GM23338 (cell line): Measurements from ENCODE around the gene PHRF1. TPM values are rescaled to one million over a fixed set of nuclear protein-coding genes. Genes with fewer than 3 reads are reported as not detected.

Source experiments
- ATAC-seq: fragments of 200-7000 bp; cut with Tn5 transposase; 3 replicates; pipeline ENCODE4 v1.9.1; 2020
- DNase-seq: peaks from one replicate; pipeline ENCODE4 v3.0.0-alpha.2; 2015; ENCODE audit warnings: low spot score
- H2AFZ ChIP-seq: fragments of 200-600 bp; sonication (generic); 2 replicates; pipeline ENCODE4 v1.8.0; 2016; ENCODE audit warnings: antibody characterized with exemption, mild to moderate bottlenecking, moderate library complexity
- H3F3A ChIP-seq: fragments of 200-600 bp; sonication (generic); replicated peaks from 2 replicates; pipeline ENCODE4 v1.8.0; 2017; ENCODE audit warnings: antibody characterized with exemption, mixed run types, low read depth
- H3K27ac ChIP-seq: fragments of 200-600 bp; sonication (generic); 2 replicates; pipeline ENCODE4 v1.6.1; 2016; ENCODE audit warnings: low read depth
- H3K27me3 ChIP-seq: fragments of 200-600 bp; sonication (generic); 2 replicates; pipeline ENCODE4 v1.8.0; 2016; ENCODE audit warnings: mild to moderate bottlenecking, mixed run types, moderate library complexity; ENCODE audit not compliant: insufficient read depth
- H3K36me3 ChIP-seq: fragments of 200-600 bp; sonication (generic); 2 replicates; pipeline ENCODE4 v1.8.0; 2016; ENCODE audit warnings: mild to moderate bottlenecking; ENCODE audit not compliant: insufficient read depth
- H3K4me1 ChIP-seq: fragments of 200-600 bp; sonication (generic); 2 replicates; pipeline ENCODE4 v1.8.0; 2016; ENCODE audit warnings: mild to moderate bottlenecking, moderate library complexity; ENCODE audit not compliant: insufficient read depth
- H3K4me2 ChIP-seq: fragments of 200-600 bp; sonication (generic); 2 replicates; pipeline ENCODE4 v1.7.1; 2017; ENCODE audit warnings: mixed run types
- H3K4me3 ChIP-seq: fragments of 200-600 bp; sonication (generic); 2 replicates; pipeline ENCODE4 v1.6.1; 2016; ENCODE audit warnings: mixed run types
- H3K79me2 ChIP-seq: fragments of 200-600 bp; sonication (generic); replicated peaks from 2 replicates; pipeline ENCODE4 v1.8.0; 2017; ENCODE audit warnings: mild to moderate bottlenecking; ENCODE audit not compliant: insufficient read depth
- H3K9me2 ChIP-seq: fragments of 200-600 bp; sonication (generic); 2 replicates; pipeline ENCODE4 v1.8.0; 2017; ENCODE audit not compliant: insufficient read depth
- H4K20me1 ChIP-seq: fragments of 200-600 bp; sonication (generic); replicated peaks from 2 replicates; pipeline ENCODE4 v1.8.0; 2017; ENCODE audit warnings: mild to moderate bottlenecking; ENCODE audit not compliant: insufficient read depth
- H3K27ac Mint-ChIP-seq: 2 replicates; pipeline ENCODE4 v1.8.0; 2020; ENCODE audit warnings: inconsistent platforms, mild to moderate bottlenecking, moderate library complexity, mixed read lengths
- H3K27me3 Mint-ChIP-seq: 3 replicates; pipeline ENCODE4 v1.8.0; 2022; ENCODE audit warnings: low read depth, mild to moderate bottlenecking, moderate library complexity, mixed read lengths, inconsistent platforms; ENCODE audit not compliant: insufficient read depth, poor library complexity
- H3K36me3 Mint-ChIP-seq: 3 replicates; pipeline ENCODE4 v1.8.0; 2021; ENCODE audit warnings: low read depth, mild to moderate bottlenecking, inconsistent platforms, moderate library complexity, mixed read lengths
- H3K4me1 Mint-ChIP-seq: 3 replicates; pipeline ENCODE4 v1.8.0; 2020; ENCODE audit warnings: mild to moderate bottlenecking, inconsistent platforms, mixed read lengths
- H3K4me3 Mint-ChIP-seq: 3 replicates; pipeline ENCODE4 v1.8.0; 2021; ENCODE audit warnings: moderate library complexity, mild to moderate bottlenecking, inconsistent platforms, mixed read lengths
- H3K9me3 Mint-ChIP-seq: 3 replicates; pipeline ENCODE4 v1.8.0; 2020; ENCODE audit warnings: moderate library complexity, mild to moderate bottlenecking, inconsistent platforms, mixed read lengths
- CREB1 ChIP-seq: fragments of 250-450 bp; sonication (Bioruptor Pico); IDR thresholded peaks from 2 replicates; pipeline ENCODE4 v1.5.0; 2020; ENCODE audit warnings: low read depth, mild to moderate bottlenecking, moderate library complexity
- EZH2 ChIP-seq: fragments of 200-600 bp; sonication (generic); IDR thresholded peaks from one replicate; pipeline ENCODE4 v1.8.0; 2017; ENCODE audit warnings: antibody characterized with exemption, mild to moderate bottlenecking, low read depth; ENCODE audit not compliant: unreplicated experiment
- EZH2phosphoT487 ChIP-seq: fragments of 200-600 bp; sonication (generic); IDR thresholded peaks from one replicate; pipeline ENCODE4 v1.8.1; 2018; ENCODE audit warnings: antibody characterized with exemption; ENCODE audit not compliant: unreplicated experiment
- JUNB ChIP-seq: IDR thresholded peaks from one replicate; pipeline ENCODE4 v1.6.1; 2016; ENCODE audit warnings: antibody characterized with exemption; ENCODE audit not compliant: unreplicated experiment
- NANOG ChIP-seq: IDR thresholded peaks from 2 replicates; pipeline ENCODE4 v1.6.1; 2016; ENCODE audit warnings: antibody characterized with exemption, borderline replicate concordance
- POLR2AphosphoS5 ChIP-seq: IDR thresholded peaks from 2 replicates; pipeline ENCODE4 v1.6.1; 2016; ENCODE audit warnings: antibody characterized with exemption, low read depth
- STAT1 ChIP-seq: IDR thresholded peaks from one replicate; pipeline ENCODE4 v1.6.1; 2016; ENCODE audit warnings: antibody characterized with exemption; ENCODE audit not compliant: unreplicated experiment
- ZNF114 ChIP-seq: fragments of 250-450 bp; sonication (Bioruptor Pico); IDR thresholded peaks from 2 replicates; pipeline ENCODE4 v1.5.0; 2020; ENCODE audit warnings: mild to moderate bottlenecking, moderate library complexity
- polyA plus RNA-seq: library from polyadenylated mRNA; unstranded; fragments of >200 nt; fragmentation: Nextera tagmentation; extraction: Ambion mirVana; gene quantifications from 2 replicates; pipeline ENCODE4 v1.2.1, GENCODE V29; 2016
- total RNA-seq: library from RNA; depleted of rRNA; stranded (reverse); fragments of >200 nt; shearing (Covaris generic); gene quantifications from 2 replicates; pipeline ENCODE4 v1.2.3, GENCODE V29; 2014
- TF ChIP-seq, protein P1 (sequence below), 2 experiments: fragments of 200-600 bp in 1 of 2; sonication (generic) in 1 of 2; conservative IDR thresholded peaks; 2 replicates each; pipeline versions ENCODE4 v1.5.1 to v1.6.1; 2016 to 2017; ENCODE audit warnings: antibody characterized with exemption in 2 of 2, low read depth in 2 of 2, mild to moderate bottlenecking in 2 of 2, moderate library complexity in 1 of 2
- TF ChIP-seq, protein P2 (sequence below): IDR thresholded peaks from one replicate; pipeline ENCODE4 v1.6.1; 2018; ENCODE audit warnings: antibody characterized with exemption; ENCODE audit not compliant: unreplicated experiment
- TF ChIP-seq, protein P3 (sequence below): IDR thresholded peaks from 2 replicates; pipeline ENCODE4 v1.6.1; 2016; ENCODE audit warnings: antibody characterized with exemption

Gene PHRF1
- total and polyA plus RNA-seq, 2 experiments from 2014 or later: 11.0 to 45.9 TPM

DNA sequence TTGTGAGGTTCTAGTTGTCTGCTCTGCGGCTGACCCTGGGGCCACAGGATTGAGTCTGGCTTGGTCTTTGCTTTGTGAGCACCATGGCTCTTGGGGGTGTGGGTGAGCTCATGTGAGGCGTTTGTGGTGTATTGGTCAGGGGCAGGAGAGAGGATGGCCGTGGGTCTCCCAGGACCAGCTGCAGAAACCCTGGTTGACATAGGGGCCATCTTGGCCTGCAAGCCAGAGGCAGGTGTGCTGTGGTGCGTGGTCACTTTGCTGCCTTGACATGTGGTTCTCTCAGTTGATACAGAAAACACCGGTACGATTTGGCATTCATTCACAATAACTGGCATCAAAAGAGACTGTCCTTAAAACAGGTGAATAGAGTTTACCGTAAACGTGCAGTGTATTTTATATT is 11.3 kb downstream of the PHRF1 start:
- Histone ChIP-seq H3K27me3 (no peaks in the 10 kb centered on the region), H3K4me3 (no peak overlapping the region), H3K79me2 (peaks cover 27% of the 10 kb centered on the region), H3F3A (peaks cover 13% of the 10 kb centered on the region), H2AFZ (no peak overlapping the region), H3K4me1 (no peaks in the 10 kb centered on the region), H3K4me2 (no peak overlapping the region), H3K27ac (no peak overlapping the region), H4K20me1 (peaks cover 13% of the 10 kb centered on the region), H3K36me3 (peaks cover 20% of the 10 kb centered on the region; the same call in 1 of the 2 replicates), H3K9me2 (no peaks in the 10 kb centered on the region)
- H3K27ac Mint-ChIP-seq: no peak overlapping the region
- peaks cover 15% of the 10 kb centered on the region for H3K27me3 Mint-ChIP-seq
- no peaks in the 10 kb centered on the region; the same call in 2 of the 3 replicates for H3K4me1 Mint-ChIP-seq
- no peak overlapping the region for H3K4me3 Mint-ChIP-seq
- H3K9me3 Mint-ChIP-seq: no peaks in the 10 kb centered on the region; the same call in 2 of the 3 replicates
- ATAC-seq (no peak), DNase-seq (no peak)
- TF ChIP-seq ZNF114 (CRISPR knock-in tag) (no peak), EZH2phosphoT487 (no peak), EZH2 (no peak), POLR2AphosphoS5 (no peak)
- TF ChIP-seq, protein P1, sequence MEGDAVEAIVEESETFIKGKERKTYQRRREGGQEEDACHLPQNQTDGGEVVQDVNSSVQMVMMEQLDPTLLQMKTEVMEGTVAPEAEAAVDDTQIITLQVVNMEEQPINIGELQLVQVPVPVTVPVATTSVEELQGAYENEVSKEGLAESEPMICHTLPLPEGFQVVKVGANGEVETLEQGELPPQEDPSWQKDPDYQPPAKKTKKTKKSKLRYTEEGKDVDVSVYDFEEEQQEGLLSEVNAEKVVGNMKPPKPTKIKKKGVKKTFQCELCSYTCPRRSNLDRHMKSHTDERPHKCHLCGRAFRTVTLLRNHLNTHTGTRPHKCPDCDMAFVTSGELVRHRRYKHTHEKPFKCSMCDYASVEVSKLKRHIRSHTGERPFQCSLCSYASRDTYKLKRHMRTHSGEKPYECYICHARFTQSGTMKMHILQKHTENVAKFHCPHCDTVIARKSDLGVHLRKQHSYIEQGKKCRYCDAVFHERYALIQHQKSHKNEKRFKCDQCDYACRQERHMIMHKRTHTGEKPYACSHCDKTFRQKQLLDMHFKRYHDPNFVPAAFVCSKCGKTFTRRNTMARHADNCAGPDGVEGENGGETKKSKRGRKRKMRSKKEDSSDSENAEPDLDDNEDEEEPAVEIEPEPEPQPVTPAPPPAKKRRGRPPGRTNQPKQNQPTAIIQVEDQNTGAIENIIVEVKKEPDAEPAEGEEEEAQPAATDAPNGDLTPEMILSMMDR (conservative IDR thresholded peaks at IDR 0.05; ENCODE audit: low read depth in 2 of 2): no peak
- TF ChIP-seq, protein P2, sequence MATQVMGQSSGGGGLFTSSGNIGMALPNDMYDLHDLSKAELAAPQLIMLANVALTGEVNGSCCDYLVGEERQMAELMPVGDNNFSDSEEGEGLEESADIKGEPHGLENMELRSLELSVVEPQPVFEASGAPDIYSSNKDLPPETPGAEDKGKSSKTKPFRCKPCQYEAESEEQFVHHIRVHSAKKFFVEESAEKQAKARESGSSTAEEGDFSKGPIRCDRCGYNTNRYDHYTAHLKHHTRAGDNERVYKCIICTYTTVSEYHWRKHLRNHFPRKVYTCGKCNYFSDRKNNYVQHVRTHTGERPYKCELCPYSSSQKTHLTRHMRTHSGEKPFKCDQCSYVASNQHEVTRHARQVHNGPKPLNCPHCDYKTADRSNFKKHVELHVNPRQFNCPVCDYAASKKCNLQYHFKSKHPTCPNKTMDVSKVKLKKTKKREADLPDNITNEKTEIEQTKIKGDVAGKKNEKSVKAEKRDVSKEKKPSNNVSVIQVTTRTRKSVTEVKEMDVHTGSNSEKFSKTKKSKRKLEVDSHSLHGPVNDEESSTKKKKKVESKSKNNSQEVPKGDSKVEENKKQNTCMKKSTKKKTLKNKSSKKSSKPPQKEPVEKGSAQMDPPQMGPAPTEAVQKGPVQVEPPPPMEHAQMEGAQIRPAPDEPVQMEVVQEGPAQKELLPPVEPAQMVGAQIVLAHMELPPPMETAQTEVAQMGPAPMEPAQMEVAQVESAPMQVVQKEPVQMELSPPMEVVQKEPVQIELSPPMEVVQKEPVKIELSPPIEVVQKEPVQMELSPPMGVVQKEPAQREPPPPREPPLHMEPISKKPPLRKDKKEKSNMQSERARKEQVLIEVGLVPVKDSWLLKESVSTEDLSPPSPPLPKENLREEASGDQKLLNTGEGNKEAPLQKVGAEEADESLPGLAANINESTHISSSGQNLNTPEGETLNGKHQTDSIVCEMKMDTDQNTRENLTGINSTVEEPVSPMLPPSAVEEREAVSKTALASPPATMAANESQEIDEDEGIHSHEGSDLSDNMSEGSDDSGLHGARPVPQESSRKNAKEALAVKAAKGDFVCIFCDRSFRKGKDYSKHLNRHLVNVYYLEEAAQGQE: no peak
- H3K36me3 Mint-ChIP-seq: peaks cover 59% of the 10 kb centered on the region

DNA sequence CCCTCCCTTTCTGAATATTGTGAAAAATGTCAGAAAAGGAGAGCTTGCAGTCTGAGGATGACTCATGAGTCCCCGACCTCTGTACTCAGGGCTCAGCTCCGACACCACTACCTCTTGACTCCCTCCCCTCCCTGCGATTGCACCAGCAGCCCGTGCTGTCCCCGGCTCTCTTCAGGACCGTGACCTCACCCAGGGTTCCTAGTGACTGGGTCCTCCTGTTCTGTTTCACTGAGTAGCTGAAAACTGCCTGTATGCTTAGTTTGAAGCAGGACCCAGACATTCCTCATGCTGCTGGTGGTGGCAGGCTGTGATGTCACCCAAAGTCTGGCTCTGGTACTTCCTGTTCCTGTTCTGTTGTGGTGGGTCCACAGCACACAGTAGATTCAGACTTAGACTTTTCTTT is 11.7 kb downstream of the PHRF1 start:
- H2AFZ ChIP-seq: no peak overlapping the region
- Mint-ChIP-seq H3K27me3 (peaks cover 12% of the 10 kb centered on the region), H3K36me3 (peaks cover 63% of the 10 kb centered on the region), H3K9me3 (no peaks in the 10 kb centered on the region; the same call in 2 of the 3 replicates), H3K4me3 (no peak overlapping the region), H3K27ac (no peak overlapping the region), H3K4me1 (no peaks in the 10 kb centered on the region; the same call in 2 of the 3 replicates)
- H3K4me2 ChIP-seq: no peak overlapping the region
- H3K4me3 ChIP-seq: no peak overlapping the region
- H3K27me3 ChIP-seq: no peaks in the 10 kb centered on the region
- DNase-seq: no peak
- peaks cover 13% of the 10 kb centered on the region for H4K20me1 ChIP-seq
- peaks cover 23% of the 10 kb centered on the region for H3K79me2 ChIP-seq
- H3K27ac ChIP-seq: no peak overlapping the region
- H3K36me3 ChIP-seq: peaks cover 20% of the 10 kb centered on the region; the same call in 1 of the 2 replicates
- H3F3A ChIP-seq: peaks cover 13% of the 10 kb centered on the region
- no peaks in the 10 kb centered on the region for H3K9me2 ChIP-seq
- no peak for ATAC-seq
- no peaks in the 10 kb centered on the region for H3K4me1 ChIP-seq
- no peak for TF ChIP-seq CREB1
- TF ChIP-seq JUNB: no peak
- no peak for TF ChIP-seq STAT1
- TF ChIP-seq, protein P2: no peak
- TF ChIP-seq, protein P1 (conservative IDR thresholded peaks at IDR 0.05; ENCODE audit: low read depth in 2 of 2): no peak
- no peak for TF ChIP-seq EZH2
- TF ChIP-seq POLR2AphosphoS5: no peak
- no peak for TF ChIP-seq NANOG
- TF ChIP-seq, protein P3, sequence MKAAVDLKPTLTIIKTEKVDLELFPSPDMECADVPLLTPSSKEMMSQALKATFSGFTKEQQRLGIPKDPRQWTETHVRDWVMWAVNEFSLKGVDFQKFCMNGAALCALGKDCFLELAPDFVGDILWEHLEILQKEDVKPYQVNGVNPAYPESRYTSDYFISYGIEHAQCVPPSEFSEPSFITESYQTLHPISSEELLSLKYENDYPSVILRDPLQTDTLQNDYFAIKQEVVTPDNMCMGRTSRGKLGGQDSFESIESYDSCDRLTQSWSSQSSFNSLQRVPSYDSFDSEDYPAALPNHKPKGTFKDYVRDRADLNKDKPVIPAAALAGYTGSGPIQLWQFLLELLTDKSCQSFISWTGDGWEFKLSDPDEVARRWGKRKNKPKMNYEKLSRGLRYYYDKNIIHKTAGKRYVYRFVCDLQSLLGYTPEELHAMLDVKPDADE: no peak
- TF ChIP-seq ZNF114 (CRISPR knock-in tag): no peak
